Gastrocnemius medialis (tissue), 4 donors: ENCODE data around the gene HNRNPH1.

ENCODE experiments used
- CTCF ChIP-seq, 5 experiments: fragments of 450-650 bp in 3 of 5; fragments of 200-600 bp in 2 of 5; sonication (generic) in 2 of 5; IDR thresholded peaks in 4 of 5; conservative IDR thresholded peaks in 1 of 5; 1 replicate in 4 of 5; 2 replicates in 1 of 5; pipeline ENCODE4 v1.5.1; 2016 to 2019; ENCODE audit warnings: antibody characterized with exemption in 5 of 5, mild to moderate bottlenecking in 3 of 5, moderate library complexity in 3 of 5
- POLR2A ChIP-seq, 2 donors: fragments of 450-650 bp; IDR thresholded peaks; one replicate each; pipeline ENCODE4 v1.6.1; 2017; ENCODE audit warnings: antibody characterized with exemption in 2 of 2, mild to moderate bottlenecking in 2 of 2, moderate library complexity in 2 of 2

- TF ChIP-seq CTCF (IDR thresholded peaks at IDR 0.05 in 4 of 5, conservative IDR thresholded peaks at IDR 0.05 in 1 of 5) (no peak), POLR2A (IDR thresholded peaks at IDR 0.05) (no peak)
These were observed 51.1 kb downstream of the HNRNPH1 start for GRCh38 chr5:179572386-179572785.
